ENCODE data around the gene GCHFR.

GCHFR gene

DNA sequence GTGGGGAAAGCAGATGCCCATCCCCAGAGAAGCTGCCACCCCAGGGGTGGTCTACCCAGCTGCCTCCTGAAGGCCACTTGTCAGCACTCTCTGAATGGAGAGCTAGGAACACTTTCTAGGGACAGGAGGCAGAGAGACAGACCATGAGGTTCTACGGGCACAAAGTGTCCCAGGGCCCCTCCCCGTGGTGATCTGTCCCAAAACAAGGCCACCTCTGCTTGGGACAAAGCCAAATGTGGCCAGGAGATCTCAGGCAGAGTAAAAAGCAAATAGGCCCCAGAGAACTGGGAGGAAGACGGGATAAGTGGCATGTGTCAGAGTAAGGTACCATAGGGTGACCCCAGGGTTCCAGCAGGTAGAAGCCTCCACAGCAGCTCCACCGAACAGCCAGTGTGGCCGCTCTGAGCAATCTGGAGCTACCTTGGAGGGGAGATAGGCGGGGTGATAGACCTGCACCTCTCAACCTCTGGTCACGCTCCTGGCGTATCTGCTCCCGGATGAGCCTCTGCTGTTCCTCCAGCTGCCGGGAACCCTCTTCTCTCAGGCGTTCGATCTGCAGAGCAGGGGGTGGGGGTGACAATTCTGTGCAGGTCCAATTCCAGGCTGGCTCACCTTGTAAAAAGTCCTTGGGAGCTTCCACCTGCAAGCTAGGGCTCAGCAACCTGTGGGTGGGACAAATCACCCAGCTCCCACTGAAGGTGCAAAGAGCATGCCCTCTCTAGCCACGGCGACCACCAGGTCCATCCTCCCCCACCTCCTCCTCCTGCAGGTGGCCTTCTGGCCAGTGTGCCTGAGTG is 12.1 kb downstream of the GCHFR start:
- no peak for DNase-seq (ENCODE audit: low spot score)

DNA sequence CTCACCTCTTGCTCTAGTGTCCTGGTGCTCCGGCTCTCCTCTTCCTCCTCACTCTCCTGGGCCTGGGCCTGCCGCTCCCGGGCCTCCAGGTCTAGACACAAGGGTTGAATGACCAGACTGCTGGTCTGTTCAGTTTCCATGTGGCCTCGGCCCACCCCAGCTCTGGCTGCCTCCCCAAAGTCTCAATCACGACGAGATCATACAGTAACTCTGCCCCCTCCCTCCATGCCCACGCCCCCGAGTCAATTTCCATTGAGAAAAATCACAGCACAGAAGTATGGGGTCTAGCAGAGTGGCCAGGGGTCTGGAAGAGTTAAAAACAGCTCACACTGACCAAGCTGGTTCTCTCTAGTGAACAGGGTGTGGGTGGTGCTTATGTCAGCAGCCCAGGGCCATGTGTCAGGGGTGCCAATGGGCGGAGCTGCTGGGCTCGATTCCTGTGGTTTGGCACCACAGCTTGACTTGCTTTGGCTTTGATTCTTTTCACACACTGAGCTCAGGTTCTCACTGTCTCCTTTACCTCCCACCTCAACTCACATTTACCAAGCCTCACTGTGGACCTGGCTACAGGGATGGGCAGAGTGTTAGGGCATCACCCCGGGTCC is 12.8 kb downstream of the GCHFR start:
- no peak for DNase-seq (ENCODE audit: low spot score)

DNA sequence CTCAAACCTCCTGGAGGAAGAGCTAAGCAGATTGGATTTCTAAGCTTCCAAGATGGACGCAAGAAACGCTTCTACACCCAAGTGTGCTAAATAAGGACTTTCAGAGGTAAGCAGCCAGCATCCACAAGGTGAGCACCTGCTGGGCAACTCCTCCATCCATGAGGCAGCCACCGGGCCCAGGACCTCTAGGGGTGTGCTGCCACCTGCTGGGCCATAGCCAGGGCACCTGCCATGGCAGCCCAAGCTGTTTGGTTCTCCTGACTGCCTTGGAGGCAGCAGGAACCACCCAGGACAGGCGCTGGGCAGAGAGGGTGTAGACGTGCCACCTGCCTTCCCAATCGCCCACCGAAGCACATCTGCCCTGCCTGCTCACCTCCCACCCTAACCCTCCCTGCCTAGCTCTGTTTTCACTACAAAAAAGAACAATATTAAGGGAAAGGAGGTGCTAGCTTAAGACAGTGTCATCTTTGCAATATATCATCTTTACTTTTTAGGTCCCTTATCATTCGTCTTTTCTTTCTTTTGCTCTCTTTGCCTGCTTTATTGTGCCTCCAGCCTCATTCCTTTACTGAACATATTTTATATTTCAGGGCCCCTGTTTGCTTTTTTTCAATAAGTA is 18.9 kb downstream of the GCHFR start:
- peak; percentile 69 for DNase-seq (ENCODE audit: low spot score)

DNA sequence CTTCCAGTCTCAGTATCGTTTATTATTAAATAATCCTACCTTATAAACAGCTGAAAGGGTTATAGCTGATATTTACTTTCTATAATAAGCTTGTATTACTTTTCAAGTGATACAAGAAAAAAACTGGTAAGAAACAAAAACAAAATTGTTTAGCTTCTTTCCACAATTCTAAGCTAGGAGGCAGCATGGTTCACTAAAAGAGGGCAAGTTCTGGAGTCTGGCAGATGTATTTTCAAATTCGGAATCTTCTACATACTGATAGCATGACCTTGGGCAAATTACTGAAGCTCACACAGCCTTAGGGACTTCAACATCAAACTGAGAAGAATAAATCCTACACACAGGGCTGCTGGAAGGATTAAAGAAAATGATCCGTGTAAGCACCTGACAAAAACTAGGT is 21.3 kb downstream of the GCHFR start:
- DNase-seq (ENCODE audit: low spot score), result no peak

DNA sequence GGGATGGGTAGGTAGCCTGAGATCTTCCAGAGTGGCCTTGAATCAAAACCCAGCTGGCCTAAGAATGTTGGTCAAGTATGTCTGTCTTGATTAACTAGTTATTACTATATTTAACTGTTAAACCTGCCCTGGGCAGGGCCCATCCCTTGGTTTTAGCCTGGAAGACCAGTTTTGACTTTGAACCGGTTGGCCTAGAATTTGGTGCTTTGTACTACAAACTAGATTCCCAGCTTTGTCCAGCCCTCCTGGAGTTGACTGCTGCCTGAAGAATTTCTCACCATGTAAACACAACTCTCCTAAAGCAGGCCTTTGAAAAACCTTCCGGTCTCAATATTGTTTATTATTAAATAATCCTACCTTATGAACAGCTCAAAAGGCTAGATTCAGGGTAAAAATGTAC is 21.9 kb downstream of the GCHFR start:
- DNase-seq (ENCODE audit: low spot score), result no peak

DNA sequence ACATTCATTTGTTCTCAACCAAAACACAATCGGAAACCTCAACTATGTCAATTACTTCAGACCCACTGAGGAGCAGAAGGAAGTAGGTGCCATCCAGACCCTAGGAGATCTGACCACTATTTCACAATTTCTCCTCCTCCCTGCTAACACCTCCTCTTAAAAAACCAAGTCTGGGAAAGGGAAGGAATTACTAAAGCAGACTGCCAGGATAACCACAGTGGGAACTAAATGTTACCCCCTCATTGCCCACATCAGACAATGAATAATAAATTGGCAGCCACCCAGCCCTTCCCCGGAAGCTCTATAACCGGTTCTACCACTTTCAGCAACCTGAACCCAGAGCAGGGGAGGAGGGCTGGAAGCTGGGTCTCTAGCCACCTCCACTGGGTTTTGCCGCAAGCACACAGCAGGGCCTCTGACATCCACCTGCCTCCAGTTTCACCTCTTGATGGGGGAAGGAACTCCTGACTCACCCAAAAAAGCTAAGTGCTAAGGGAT is 23.5 kb downstream of the GCHFR start:
- DNase-seq (ENCODE audit: low spot score), result peak; percentile 31

DNA sequence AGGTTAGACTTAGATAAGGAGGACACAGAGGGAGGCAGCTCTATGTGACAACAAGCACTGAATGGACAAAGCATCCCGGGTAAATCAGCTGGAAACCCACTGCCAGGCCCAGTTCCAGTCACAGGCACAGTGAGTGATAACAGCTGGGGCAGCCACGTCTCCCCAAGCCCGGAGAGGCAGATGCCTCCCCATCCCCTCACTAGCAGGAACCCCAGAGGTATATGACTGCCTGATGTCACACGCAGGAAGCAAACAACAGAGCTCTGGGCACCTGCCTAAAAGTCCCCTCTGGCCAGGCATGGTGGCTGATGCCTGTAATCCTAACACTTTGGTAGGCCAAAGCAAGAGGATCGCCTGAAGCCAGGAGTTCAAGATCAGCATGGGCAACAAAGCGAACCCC is 24.1 kb downstream of the GCHFR start:
- DNase-seq (ENCODE audit: low spot score), result peak; percentile 26

DNA sequence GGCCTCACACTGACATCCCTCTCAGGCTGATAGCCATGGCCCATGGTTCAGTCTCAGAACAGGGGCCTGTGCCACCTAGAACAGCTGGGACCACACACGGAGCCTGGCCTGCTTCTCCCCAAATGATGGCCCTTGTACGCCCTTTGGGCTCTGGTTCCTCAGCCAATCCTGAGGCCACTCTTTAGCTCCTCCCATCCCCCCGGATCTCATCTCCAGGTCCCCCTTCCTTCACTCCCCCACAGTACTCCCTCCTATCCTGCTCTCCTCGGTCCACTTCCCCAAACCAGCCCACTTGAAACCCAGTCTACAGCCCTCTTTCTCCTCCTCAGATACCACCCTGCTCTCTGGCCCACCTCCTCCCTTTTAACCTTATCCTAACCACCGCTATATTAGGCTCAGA is 25.3 kb downstream of the GCHFR start:
- DNase-seq (ENCODE audit: low spot score), result no peak

DNA sequence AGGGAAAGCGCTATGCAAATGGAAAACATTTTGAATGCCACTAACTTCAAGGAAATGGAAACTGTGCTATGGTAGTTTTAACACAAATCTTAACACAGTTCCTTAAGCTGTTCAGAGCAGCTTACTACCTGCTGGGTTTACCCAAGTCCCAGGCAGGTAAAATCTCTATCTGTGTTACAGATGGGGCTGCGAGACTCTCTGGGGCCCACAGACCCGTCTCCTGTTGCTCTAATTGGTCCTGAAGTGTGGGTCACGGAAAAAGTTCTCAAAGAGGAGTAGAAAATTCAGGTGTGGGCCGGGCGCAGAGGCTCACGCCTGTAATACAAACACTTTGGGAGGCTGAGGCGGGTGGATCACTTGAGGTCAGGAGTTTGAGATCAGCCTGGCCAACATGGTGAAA is 26.1 kb downstream of the GCHFR start:
- no peak for DNase-seq (ENCODE audit: low spot score)

DNA sequence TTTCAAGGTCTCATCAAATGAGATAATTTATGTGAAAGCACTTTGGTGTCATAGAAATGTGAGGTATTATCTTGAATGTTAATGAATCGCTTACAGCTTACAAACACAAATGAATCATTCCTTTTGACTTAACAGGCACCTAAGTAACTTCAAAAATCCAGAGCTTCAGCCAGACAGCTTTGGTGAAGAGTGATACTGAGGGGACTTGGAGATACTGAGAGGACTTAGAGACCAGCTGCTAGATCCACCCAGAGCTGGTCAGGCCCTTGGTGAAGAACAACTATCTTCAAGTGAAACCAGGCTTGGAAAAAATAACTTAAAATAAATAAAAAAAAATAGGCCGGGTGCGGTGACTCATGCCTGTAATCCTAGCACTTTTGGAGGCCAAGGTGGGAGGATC is 26.9 kb downstream of the GCHFR start:
- DNase-seq (ENCODE audit: low spot score), result no peak

DNA sequence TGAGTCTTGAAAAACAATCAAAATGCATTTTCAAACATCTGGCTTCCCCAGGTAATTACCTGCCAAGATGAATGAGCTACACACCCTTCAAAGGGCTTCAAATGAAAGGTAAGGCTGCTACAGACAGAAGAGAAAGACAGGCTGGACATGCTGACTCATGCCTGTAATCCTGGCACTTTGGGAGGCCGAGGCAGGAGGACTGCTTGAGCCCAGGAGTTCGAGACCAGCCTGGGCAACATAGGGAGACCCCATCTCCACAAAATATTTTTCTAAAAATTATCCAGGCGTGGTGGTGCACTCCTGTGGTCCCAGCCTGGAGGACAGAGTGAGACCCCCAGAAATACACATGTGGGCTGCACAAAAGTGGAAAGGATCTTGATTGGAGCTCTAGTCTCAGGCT is 28.5 kb downstream of the GCHFR start:
- no peak for DNase-seq (ENCODE audit: low spot score)

DNA sequence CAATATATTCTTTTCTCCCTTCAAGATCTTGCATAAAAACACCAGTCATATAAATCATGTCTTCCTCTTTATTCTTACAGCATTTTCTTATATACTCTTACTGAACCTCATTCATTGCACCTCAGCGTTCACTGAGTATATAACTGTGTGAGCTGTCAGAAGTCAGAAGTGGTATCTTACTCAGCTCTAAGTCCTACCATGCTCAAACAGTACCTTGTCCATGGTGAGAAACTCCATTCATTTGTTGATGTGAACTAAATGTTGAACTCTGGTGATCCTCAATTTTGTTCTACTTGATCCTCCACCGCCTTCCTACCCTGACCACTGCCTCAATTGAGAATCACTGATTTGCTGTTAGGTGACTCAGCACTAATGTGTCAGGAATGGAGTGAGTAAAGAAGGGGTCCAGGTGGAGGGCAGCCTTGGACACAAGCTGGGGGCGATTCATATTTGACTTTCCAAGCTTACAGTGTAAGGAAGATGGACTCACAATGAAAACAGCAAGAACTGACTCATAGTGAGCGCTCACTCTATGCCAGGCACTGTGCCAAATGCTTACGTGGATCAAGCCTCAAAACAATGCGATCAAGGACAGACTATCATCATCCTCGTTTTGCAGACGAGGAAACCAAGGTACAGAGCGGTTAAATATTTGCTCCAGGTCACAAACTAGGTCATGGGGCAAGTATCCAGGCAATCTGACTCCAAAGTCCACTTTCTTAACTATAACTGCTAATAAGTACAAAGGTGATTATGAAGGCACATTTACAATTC is 29.5 kb downstream of the GCHFR start:
- DNase-seq (ENCODE audit: low spot score), result no peak

DNA sequence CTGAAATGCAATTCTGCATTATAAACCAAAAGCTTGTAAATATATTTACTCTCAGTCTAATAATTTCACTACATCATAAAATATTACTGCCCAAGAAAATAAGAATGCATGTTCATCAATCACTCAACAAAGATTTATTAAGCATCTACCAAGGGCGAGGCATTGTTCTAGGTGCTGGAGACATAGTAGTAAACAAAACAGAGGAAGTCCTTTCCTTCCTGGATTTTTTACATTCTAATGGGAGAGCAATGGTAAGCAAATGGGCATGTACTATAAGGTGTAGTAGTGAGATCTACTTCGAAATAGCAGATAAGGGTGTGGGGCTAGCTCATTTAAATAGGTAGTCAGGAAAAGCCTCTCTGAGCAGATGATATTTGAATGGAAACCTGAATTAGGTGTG is 32.2 kb downstream of the GCHFR start:
- no peak for DNase-seq (ENCODE audit: low spot score)

DNA sequence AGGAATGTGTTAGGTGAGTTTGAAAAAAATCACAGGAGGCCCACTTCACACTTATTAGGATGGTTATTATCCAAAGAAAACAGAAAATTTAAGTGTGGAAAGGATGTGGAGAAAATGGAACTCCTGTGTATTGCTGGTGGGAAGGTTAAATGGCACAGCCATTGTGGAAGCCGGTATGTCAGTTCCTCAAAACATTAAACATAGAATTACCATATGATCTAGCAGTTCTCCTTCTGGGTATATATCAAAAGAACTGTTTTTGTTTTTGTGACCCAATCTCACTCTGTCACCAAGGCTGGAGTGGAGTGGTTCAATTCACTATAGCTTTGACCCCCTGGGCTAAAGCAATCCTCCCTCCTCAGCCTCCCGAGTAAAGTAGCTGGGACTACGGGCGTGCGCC is 32.6 kb downstream of the GCHFR start:
- no peak for DNase-seq (ENCODE audit: low spot score)

DNA sequence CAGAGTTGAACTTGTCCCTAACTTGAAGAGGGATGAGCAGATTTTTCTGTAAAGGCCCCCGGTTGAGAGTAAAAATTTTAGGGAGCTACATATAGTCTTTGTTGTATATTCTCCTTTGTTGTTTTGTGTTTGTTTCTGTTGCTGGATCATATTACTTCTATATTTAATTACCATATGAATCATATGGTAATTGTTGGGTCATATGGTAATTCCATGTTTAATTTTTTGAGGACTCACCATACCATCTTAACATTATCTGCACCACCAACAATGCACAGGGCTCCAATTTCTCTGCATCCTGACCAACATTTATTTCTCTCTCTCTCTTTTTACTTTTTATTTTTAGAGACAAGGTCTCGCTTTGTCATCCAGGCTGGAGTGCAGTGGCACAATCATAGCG is 35.7 kb downstream of the GCHFR start:
- DNase-seq (ENCODE audit: low spot score), result no peak

DNA sequence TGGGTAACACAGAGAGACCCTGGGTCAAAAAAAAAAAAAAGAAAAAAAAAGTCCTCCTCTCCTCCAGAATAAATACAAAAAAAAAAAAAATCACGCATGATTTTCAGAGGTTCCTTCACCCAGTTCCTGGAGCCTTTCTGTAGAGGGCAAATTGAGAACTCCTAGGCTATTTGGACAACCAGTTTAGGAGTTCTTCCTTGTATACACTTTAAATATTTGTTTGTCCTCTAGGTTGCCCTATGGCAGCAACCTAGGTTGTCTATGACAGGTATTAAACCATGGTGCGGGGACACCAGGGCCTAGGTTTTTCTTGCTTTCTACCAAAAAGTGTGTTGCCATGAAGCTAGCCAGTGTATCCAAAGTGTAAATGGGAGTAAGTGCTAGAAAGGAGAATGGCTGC is 39.2 kb downstream of the GCHFR start:
- DNase-seq (ENCODE audit: low spot score), result no peak

DNA sequence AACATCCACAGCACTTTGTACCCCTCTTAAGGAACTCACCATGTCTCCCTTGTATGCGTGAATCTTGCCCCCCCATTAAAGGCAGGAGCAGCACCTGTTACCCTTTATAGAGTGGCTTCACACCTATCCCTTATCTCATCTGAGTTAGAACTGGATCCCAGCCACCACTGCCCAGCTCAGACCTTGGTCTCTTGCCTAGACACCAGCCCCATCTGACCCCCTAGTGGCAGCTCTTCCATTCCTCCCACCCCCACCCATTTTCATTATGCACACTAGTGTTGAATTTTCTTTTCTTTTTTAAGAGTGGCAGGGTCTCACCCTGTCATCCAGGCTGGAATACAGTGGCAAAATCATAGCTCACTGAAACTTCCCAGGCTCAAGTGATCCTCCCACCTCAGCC is 39.8 kb downstream of the GCHFR start:
- no peak for DNase-seq (ENCODE audit: low spot score)

DNA sequence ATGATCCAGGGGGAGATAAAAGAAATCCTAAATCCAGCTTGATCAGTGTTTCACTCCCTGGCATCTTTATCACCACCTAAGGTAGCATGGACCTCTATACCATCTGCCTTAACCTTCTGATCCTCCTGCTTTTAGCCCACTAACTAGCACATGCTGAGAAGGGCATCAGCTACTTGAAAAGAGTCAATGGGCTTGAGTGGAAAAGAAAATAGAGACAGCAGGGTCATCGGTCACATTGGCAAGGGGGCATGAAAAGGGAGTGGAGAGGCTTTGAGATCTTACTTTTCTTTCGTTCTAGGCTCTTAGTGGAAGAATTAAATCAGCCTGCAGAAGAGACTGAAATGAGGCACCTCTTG is 42.8 kb downstream of the GCHFR start:
- DNase-seq (ENCODE audit: low spot score), result no peak

DNA sequence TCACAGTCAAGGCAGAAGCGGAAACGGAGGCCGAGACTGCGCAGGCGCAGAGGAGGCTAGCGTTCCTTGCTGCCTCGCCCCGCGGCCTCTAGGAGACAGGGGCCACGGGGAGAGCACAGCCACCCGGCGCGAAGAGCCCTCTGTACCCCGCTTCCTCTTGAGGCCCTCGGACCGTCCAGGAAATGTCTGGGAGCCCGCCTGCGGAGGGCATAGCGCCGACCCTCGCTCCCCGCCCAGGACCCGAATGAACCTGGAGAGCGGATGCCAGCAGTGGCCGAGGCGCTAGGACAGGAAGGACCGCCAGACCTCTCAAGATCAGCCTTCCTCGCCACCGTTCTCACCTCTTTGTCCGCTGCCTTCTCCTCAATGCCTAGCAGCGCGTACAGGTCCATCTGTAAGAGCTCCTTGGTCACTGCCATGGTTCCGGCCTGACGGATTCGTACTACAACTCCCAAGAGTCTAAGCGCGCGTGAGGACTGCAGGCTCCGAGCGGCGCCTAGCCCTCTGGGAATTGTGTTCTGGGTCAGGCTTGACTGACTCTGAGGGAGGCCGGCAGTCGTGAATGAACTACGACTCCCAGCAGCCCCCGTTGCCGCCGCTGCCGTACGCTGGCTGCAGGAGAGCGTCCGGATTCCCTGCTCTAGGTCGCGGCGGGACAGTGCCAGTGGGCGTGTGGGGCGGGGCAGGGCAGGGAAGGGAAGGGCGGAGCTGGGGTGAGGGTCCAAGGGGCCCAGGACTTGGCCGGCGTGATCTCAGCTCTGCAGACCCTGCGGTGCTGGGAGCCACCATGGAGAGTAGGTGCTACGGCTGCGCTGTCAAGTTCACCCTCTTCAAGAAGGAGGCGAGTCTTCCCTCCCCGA is 43.4 kb downstream of the GCHFR start, which contains the start of the genes DNAJC17 and ZFYVE19:
DNAJC17 (minus strand) TSS at position 446 of the 860 bp plus-strand sequence; CDS start at position 419, 27 bp downstream.
ZFYVE19 (plus strand) TSS at position 62 of the 860 bp plus-strand sequence; CDS start at position 563, 501 bp downstream.
- DNase-seq (ENCODE audit: low spot score), result peak; percentile 99

DNA sequence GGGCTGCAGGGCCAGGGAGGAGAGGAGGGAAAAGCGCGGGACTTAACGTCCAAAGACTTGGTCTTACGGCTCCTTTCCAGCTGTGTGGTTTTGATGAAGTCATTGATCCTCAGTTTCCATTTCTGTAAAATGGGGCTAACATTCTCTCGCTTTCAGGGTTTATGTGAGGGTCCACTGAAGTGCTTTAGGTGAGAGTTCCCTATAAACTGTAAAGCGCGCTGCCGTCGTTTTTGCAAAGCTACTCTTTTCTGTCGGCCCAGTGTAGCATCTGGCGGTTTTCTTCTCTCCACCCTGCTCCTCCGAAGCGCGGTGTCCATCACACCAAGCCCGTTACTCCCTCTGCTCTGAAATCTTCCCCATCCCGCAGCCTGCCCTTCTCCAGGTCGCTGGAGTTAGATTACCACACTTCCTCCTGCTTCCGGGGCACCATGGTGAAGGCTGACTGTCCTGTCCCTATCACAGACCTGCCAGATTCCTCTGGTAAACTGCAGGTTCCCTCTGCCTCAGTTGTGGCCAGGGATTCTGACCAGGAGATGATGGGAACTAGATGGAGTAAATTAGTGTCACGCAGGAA is 44.1 kb downstream of the GCHFR start:
- no peak for DNase-seq (ENCODE audit: low spot score)

DNA sequence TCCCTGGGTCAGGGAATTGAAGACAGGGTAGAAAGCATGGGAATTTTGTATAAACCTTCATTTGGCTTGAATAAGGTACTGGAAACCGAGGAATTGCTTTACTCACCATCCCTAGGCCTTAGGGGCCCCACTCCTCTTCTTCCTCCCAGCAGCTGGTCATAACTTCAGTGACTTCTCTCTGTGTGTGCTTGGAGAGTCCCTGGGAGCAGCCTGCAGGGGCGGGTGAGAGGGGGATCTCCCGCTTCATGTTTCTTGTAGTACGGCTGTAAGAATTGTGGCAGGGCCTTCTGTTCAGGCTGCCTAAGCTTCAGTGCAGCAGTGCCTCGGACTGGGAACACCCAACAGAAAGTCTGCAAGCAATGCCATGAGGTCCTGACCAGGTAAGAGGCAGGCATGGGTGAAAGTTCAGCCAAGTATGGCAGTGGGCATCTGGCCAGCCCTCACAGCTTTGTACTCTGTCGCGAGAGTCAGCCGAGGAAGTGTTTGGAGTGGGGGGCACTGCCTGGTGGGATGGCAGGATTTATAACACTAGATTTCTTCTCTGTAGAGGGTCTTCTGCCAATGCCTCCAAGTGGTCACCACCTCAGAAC is 45.1 kb downstream of the GCHFR start:
- no peak for DNase-seq (ENCODE audit: low spot score)
